Measurements from ENCODE around the gene RHOH. TPM values are rescaled to one million over a fixed set of nuclear protein-coding genes. Genes with fewer than 3 reads are reported as not detected.

The RHOH gene
- total and polyA plus RNA-seq, 9 of the 15 experiments (the other 6 are each of a cell fraction or from before 2014, with no cell fraction given): 14.3 to 37.7 (median 23.2) TPM

- TF ChIP-seq CREBBP (IDR thresholded peaks at IDR 0.05; ENCODE audit: low read depth, low read length): no peak
- TF ChIP-seq, protein P1, sequence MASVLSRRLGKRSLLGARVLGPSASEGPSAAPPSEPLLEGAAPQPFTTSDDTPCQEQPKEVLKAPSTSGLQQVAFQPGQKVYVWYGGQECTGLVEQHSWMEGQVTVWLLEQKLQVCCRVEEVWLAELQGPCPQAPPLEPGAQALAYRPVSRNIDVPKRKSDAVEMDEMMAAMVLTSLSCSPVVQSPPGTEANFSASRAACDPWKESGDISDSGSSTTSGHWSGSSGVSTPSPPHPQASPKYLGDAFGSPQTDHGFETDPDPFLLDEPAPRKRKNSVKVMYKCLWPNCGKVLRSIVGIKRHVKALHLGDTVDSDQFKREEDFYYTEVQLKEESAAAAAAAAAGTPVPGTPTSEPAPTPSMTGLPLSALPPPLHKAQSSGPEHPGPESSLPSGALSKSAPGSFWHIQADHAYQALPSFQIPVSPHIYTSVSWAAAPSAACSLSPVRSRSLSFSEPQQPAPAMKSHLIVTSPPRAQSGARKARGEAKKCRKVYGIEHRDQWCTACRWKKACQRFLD (CRISPR knock-in tag; IDR thresholded peaks at IDR 0.05): no peak
- no peak for TF ChIP-seq NR2C1 (IDR thresholded peaks at IDR 0.05)
- no peak for TF ChIP-seq NR2C1 (tag; IDR thresholded peaks at IDR 0.05)
- peak; percentile 77 for TF ChIP-seq BHLHE40 (IDR thresholded peaks at IDR 0.05; ENCODE audit: low read length)
- peak; percentile 57 for TF ChIP-seq CEBPB (tag; IDR thresholded peaks at IDR 0.05)
- TF ChIP-seq PHB (CRISPR knock-in tag; IDR thresholded peaks at IDR 0.05): no peak
- peak; percentile 26; the same call in 1 of the 2 replicates for TF ChIP-seq RAD51 (IDR thresholded peaks at IDR 0.05; ENCODE audit: borderline replicate concordance, low read depth)
- TF ChIP-seq ETV5 (CRISPR knock-in tag; IDR thresholded peaks at IDR 0.05; ENCODE audit: low read depth): no peak
- no peak for TF ChIP-seq ZNF584 (CRISPR knock-in tag; IDR thresholded peaks at IDR 0.05; ENCODE audit: low read depth)
- TF ChIP-seq JUNB (CRISPR knock-in tag; conservative IDR thresholded peaks at IDR 0.05): no peak
- no peak for TF ChIP-seq SRSF9 (IDR thresholded peaks at IDR 0.05; ENCODE audit: borderline replicate concordance, low read depth, low read length)
- TF ChIP-seq NCOA2 (IDR thresholded peaks at IDR 0.05; ENCODE audit: partially characterized antibody in 2 of 2): no peak
- TF ChIP-seq KLF10 (CRISPR knock-in tag; IDR thresholded peaks at IDR 0.05): no peak
- TF ChIP-seq ZNF695 (CRISPR knock-in tag; IDR thresholded peaks at IDR 0.05): no peak
- TF ChIP-seq ZNF277 (CRISPR knock-in tag; IDR thresholded peaks at IDR 0.05; ENCODE audit: borderline replicate concordance): no peak
- TF ChIP-seq CBX2 (IDR thresholded peaks at IDR 0.05; ENCODE audit: insufficient read depth, low read length, poor library complexity, severe bottlenecking): no peak
- peak; percentile 50 for TF ChIP-seq ZNF592 (IDR thresholded peaks at IDR 0.05)
- TF ChIP-seq RBM39 (optimal IDR thresholded peaks at IDR 0.05; ENCODE audit: low read depth, low read length): no peak
- TF ChIP-seq ZBTB26 (CRISPR knock-in tag; IDR thresholded peaks at IDR 0.05): no peak
- no peak for TF ChIP-seq GATA2 (CRISPR knock-in tag; IDR thresholded peaks at IDR 0.05)
Observed at GRCh38 chr4:40199999-40200874, 3.4 kb downstream of the RHOH start (continued).

Measured in K562 (cell line).